ENCODE measurements around the gene RFX7.

Gene RFX7

DNA sequence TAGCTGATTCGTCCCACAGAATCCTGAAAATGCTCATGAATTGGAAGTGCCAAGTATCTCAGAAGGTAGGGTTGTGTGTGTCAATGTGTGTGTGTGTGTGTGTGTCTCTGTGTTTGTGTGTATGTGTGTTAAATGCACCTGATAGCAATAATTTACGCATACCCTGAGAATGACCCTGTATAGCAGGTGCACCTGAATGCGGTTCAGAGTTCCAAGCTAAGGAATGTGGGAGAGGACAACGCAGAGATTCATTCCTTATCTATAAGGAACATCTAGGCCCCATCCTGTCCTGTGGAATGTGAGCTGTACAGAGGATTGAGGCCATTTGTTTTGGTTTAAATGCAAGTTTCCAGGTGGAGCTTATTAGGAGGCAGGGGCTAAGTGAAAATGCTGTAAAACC is 201.2 kb downstream of the RFX7 start:
- DNase-seq = no peak

DNA sequence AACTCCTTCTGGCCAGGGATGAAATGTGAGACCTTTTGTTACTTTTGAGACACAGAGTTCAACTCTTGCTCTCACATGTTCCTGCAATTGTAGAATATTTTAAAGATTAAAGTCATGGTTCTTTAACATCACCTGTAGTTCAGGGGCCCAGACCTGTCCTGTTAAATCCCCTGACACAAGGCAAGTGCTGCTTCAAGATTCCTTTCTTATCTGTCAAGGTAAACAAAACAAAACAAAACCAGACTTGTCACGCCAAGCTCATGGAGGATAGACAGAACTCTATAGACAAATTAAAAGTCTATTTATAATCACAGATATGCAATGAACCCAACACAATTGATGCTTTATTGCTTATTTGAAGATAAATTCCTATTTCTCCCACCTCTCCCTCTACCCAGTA is 201.6 kb downstream of the RFX7 start:
- no peak for DNase-seq

DNA sequence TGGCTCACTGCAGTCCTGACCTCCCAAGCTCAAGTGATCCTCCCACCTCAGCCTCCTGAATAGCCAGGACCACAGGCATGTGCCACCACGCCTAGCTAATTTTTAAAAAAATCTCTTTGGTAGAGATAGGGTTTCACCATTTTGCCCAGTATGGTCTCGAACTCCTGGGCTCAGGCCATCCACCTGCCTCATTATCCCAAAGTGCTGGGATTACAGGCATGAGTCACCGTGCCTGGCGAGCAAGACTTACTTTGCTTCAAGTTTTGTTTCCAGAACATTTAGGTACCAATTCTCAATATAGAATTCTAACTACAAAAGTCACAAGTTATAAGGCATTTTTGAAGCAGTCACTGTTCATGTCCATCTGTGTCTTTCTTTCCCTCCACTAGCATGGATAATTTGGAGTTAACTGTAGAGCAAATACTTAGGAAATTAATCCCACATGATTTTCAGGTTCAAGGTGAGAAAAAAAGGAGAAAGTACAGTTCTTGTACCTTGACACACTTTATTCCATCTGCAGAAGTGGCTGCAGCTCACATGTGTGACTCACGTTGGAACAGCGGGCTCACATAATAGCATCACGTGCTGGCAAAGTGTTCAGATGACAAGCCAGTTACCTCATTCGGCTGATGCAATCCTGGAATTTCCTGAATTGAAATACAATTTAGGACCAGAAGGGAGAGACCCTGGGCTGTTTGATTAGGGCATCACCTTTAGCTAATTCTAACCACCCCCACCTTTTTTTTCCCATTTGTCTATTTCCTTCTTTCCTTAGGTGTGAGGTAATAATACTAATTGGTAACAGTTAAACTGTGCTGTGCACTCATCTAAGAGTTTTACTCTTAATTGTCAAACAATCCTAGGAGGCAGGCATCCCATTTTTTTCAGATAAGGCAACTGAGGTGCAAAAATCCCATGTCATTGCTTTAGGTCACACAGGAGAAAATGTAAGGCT is 203.3 kb downstream of the RFX7 start:
- DNase-seq = peak; percentile 67

DNA sequence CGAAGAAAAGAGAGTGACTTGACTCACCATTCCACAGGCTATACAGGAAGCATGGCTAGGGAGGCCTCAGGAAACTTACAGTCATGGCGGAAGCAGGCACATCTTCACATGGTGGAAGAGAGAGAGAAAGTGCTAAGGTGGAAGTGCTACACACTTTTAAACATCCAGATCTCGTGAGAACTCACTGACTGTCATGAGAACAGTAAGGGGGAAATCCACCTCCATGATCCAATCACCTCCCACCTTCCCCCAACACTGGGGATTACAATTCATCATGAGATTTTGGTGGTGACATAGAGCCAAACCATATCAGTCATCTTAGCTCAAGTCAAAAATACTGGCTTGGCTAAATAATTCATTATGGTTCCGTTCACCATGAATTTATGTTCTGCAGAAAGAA is 205.0 kb downstream of the RFX7 start:
- no peak for DNase-seq

DNA sequence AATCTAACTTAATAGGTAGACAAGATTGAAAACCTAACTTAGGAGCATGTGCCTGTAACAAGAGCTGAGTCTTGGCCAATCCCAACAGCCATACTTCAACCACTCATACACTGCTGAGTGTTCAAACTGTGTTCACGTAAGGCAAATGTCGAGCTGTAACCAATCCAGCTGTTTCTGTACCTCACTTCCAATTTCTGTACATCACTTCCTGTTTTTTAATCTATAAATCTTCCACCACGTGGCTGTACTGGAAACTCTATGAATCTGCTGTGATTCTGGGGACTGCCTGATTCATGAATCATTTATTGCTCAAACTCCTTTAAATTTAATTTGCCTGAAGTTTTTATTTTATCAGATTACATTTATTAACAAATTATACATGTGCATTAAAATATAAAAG is 205.7 kb downstream of the RFX7 start:
- DNase-seq = peak; percentile 58

All from suppressor macrophage treated with lipopolysaccharide for 4 hours (primary cell).